HG03520 (cell line): ENCODE measurements around the gene FHIP1A.

Source experiments
- ATAC-seq: cut with Tn5 transposase; IDR thresholded peaks from one replicate; pipeline ENCODE4 v1.9.1; 2021; ENCODE audit warnings: mild to moderate bottlenecking, moderate library complexity; ENCODE audit not compliant: unreplicated experiment

The FHIP1A gene

GRCh38 chr4:151454513-151454912 is 45.5 kb downstream of the FHIP1A start:
- ATAC-seq, result no peak

DNA sequence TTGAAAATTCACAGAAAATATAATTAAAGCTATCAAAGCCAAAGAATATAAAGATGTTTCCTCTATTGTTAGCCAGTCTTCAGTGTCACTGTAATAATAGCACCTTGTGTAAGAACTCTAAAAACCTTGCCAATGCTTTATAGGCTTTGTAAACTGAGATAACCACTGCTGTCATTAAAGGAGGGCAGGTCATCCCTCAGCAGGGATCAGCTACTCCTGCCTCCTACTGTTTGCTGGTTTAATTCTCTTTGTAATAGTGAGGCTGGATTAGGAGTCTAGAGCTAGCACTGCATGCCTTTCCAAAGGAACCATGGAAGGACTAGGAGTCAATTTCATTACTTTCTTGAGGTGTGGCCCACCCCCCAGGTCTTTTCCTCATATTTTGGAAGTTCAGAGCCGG is 46.2 kb downstream of the FHIP1A start:
- no peak for ATAC-seq

- no peak for ATAC-seq
Observed at GRCh38 chr4:151458148-151458547, 49.2 kb downstream of the FHIP1A start.
